ENCODE results near the gene CALML3. TPM values are rescaled to one million over a fixed set of nuclear protein-coding genes. Genes with fewer than 3 reads are reported as not detected.

Gene CALML3
- total and polyA plus RNA-seq, 10 of the 15 experiments (the other 5 are each of a cell fraction or from before 2014, with no cell fraction given): not detected

- no peak for TF ChIP-seq MXI1 (IDR thresholded peaks at IDR 0.05; ENCODE audit: low read depth, low read length)
- no peak for TF ChIP-seq POLR2AphosphoS2 (IDR thresholded peaks at IDR 0.05; ENCODE audit: low read depth, low read length)
Observed at GRCh38 chr10:5570007-5570655, 45.4 kb downstream of the CALML3 start (continued).

GRCh38 chr10:5570979-5571810, 46.4 kb downstream of the CALML3 start:
- DNase-seq (ENCODE audit: low read depth, low spot score) (no peak), ATAC-seq (no peak), FAIRE-seq (no peak)
- H3K27ac ChIP-seq (ENCODE audit: control insufficient read depth, insufficient read depth): no peak overlapping the region
- ChIA-PET POLR2A (no interaction called here), SMC1A (ENCODE audit: uncharacterized antibody, unreplicated experiment) (interaction anchor here (2.0 kb wide), 1 partner anchor 128 kb away, joined by 5 read pairs; no protein-coding TSS in a partner anchor), CTCF (no interaction called here), RAD21 (ENCODE audit: unreplicated experiment) (interaction anchor here (0.9 kb wide), 1 partner anchor 72 kb away, joined by 3 read pairs; the partner anchor contains the start of gene CALML5)
- H3K4me2 ChIP-seq (ENCODE audit: control insufficient read depth, insufficient read depth): no peak overlapping the region
- no peaks in the 10 kb centered on the region for H3K9me3 ChIP-seq (replicated peaks; ENCODE audit: control insufficient read depth, insufficient read depth, low read length)
- BruUV-seq (replicated peaks): no TSS peak
- H3K4me3 ChIP-seq: no peak overlapping the region
- H3K9ac ChIP-seq (ENCODE audit: control insufficient read depth, insufficient read depth, low read length): no peak overlapping the region
- WGBS (ENCODE audit: insufficient coverage, insufficient replicate concordance, low lambda C conversion rate, missing lambda C conversion rate): 46% methylated on average over 13 of the region's 13 CpGs
- in situ Hi-C loops (cut with MboI) (no loop called here), intact Hi-C loops (cut with micrococcal nuclease; ENCODE audit: unreplicated experiment) (no loop called here)
- H3K27me3 ChIP-seq (replicated peaks in 1 of 2; ENCODE audit: control insufficient read depth in 2 of 2, insufficient read depth in 2 of 2, low read length in 1 of 2): peaks cover 3 to 5% of the 10 kb centered on the region in 2 experiments
- H2AFZ ChIP-seq (ENCODE audit: control insufficient read depth, low read depth, low read length): no peak overlapping the region
- no peak for TF ChIP-seq NR2C1 (IDR thresholded peaks at IDR 0.05)
- no peak for TF ChIP-seq CREB1 (IDR thresholded peaks at IDR 0.05; ENCODE audit: low read depth)
- TF ChIP-seq WRNIP1 (IDR thresholded peaks at IDR 0.05; ENCODE audit: borderline replicate concordance, low read depth, low read length): no peak
- no peak for TF ChIP-seq SMAD5 (IDR thresholded peaks at IDR 0.05; ENCODE audit: low read depth)
- TF ChIP-seq ASH2L (IDR thresholded peaks at IDR 0.05; ENCODE audit: borderline replicate concordance, low read depth): no peak
- no peak for TF ChIP-seq NFXL1 (IDR thresholded peaks at IDR 0.05; ENCODE audit: borderline replicate concordance)
- no peak for TF ChIP-seq CHD1 (IDR thresholded peaks at IDR 0.05; ENCODE audit: low read depth, low read length)
- no peak for TF ChIP-seq SUZ12 (IDR thresholded peaks at IDR 0.05; ENCODE audit: unreplicated experiment)
- TF ChIP-seq USF1 (IDR thresholded peaks at IDR 0.05; ENCODE audit: borderline replicate concordance, extremely low read length, insufficient read depth, low read depth, low read length): no peak
- no peak for TF ChIP-seq MEF2B (IDR thresholded peaks at IDR 0.05; ENCODE audit: partially characterized antibody, poor library complexity, severe bottlenecking)
- TF ChIP-seq CREM (IDR thresholded peaks at IDR 0.05; ENCODE audit: low read depth): no peak
- no peak for TF ChIP-seq HCFC1 (IDR thresholded peaks at IDR 0.05; ENCODE audit: low read length)
- no peak for TF ChIP-seq E4F1 (IDR thresholded peaks at IDR 0.05; ENCODE audit: borderline replicate concordance, partially characterized antibody)
- no peaks in the 10 kb centered on the region for H3K4me1 ChIP-seq (ENCODE audit: control insufficient read depth, insufficient read depth, low read length)
- no peaks in the 10 kb centered on the region for H3K79me2 ChIP-seq (ENCODE audit: control insufficient read depth, insufficient read depth, low read length)
- H4K20me1 ChIP-seq (ENCODE audit: control insufficient read depth, insufficient read depth): no peaks in the 10 kb centered on the region
- no peaks in the 10 kb centered on the region for H3K36me3 ChIP-seq (ENCODE audit: control insufficient read depth in 2 of 2, insufficient read depth in 2 of 2, low read length in 1 of 2)

Data from GM12878 (cell line).